22Rv1 (cell line): ENCODE data around the gene TAF11L13.
"Not testable (repeated sequence)": the region's sequence is repeated elsewhere in the genome, so short reads cannot be mapped to it uniquely, and the experiment has no call there.

Source experiments
- CTCF ChIP-seq: fragments of 450-650 bp; IDR thresholded peaks from 2 replicates; pipeline ENCODE4 v1.5.1; 2017; ENCODE audit warnings: mild to moderate bottlenecking
- ZFX ChIP-seq: fragments of 450-650 bp; IDR thresholded peaks from 2 replicates; pipeline ENCODE4 v1.6.1; 2017; ENCODE audit warnings: antibody characterized with exemption, borderline replicate concordance

DNA sequence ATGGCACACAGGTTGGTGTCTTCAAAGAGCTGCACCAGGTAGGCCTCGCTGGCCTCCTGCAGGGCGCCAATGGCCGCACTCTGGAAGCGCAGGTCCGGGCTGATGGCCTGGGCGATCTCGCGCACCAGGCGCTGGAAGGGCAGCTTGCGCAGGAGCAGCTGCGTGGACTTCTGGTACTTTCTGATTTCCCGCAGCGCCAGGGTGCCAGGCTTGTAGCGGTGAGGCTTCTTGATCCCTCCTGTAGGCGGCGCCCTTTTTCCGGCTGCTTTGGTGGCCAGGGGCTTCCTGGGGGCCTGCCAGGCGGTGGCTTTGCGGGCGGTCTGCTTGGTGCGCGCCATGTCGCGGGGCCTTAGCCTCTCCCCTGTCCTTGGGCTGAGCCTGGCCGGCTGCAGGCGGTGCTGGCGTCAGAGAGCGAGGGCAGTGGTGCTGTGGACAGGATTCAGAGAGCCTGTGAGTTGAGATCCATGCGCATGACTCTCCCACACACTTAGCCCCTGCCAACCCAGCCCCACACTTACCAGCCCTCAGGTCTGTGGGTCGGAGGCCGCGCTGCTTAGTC is 23.4 kb downstream of the TAF11L13 start:
- TF ChIP-seq CTCF, ZFX: not testable (repeated sequence)
